Cardiac septum (tissue), 1 donor: ENCODE measurements around the gene FAF1. TPM values are rescaled to one million over a fixed set of nuclear protein-coding genes. Genes with fewer than 3 reads are reported as not detected.

ENCODE experiments used
- DNase-seq: peaks from one replicate; pipeline ENCODE4 v3.0.0-alpha.2; 2020; ENCODE audit warnings: low spot score
- intact Hi-C: fragments of 100-400 bp; cut with DNase I; formaldehyde crosslinking; loops from one replicate; pipeline ENCODE4 v1.14.0; 2022
- total RNA-seq: library from RNA; stranded (reverse); fragmentation: NEBNext Ultra II Directional; extraction: Animal tissue kit (Norgen Biotek cat#: 25700); gene quantifications from one replicate; pipeline ENCODE4 v1.2.1, GENCODE V29; 2021
- donor health status: DM: no; HTN: no; CAD: no.

Gene FAF1
- total RNA-seq, 1 donor from 2014 or later, result 81.0 TPM

GRCh38 chr1:50978852-50979781, 19.1 kb upstream of the FAF1 start:
- intact Hi-C loops, result loop anchor here (1.0 kb wide), 1 partner anchor 10 kb away; no protein-coding TSS in a partner anchor
- DNase-seq, result no peak

GRCh38 chr1:50978144-50978851, 18.2 kb upstream of the FAF1 start:
- peak; percentile 87 for DNase-seq
- intact Hi-C loops, result loop anchor here (1.0 kb wide), 1 partner anchor 9 kb away; no protein-coding TSS in a partner anchor

GRCh38 chr1:50977575-50978143, 17.6 kb upstream of the FAF1 start:
- intact Hi-C loops, result loop anchor here (1.0 kb wide), 1 partner anchor 8 kb away; no protein-coding TSS in a partner anchor
- peak; percentile 85 for DNase-seq

- intact Hi-C loops, result no loop called here
- no peak for DNase-seq
These were observed 17.0 kb upstream of the FAF1 start for GRCh38 chr1:50976890-50977574.

- intact Hi-C loops, result no loop called here
- DNase-seq, result no peak
These were observed 16.2 kb upstream of the FAF1 start for GRCh38 chr1:50976111-50976889.

GRCh38 chr1:50975436-50975835, 15.4 kb upstream of the FAF1 start:
- DNase-seq, result no peak
- intact Hi-C loops, result no loop called here

GRCh38 chr1:50974618-50974935, 14.5 kb upstream of the FAF1 start:
- no peak for DNase-seq
- intact Hi-C loops, result loop anchor here (5.0 kb wide), 1 partner anchor 543 kb away; the partner anchor contains the start of gene EPS15

GRCh38 chr1:50973875-50974617, 14.0 kb upstream of the FAF1 start:
- DNase-seq, result no peak
- intact Hi-C loops, result loop anchor here (5.0 kb wide), 1 partner anchor 543 kb away; the partner anchor contains the start of gene EPS15

GRCh38 chr1:50973255-50973654, 13.2 kb upstream of the FAF1 start:
- intact Hi-C loops, result loop anchor here (5.0 kb wide), 1 partner anchor 544 kb away; the partner anchor contains the start of gene EPS15
- no peak for DNase-seq

- DNase-seq, result no peak
- intact Hi-C loops, result loop anchor here (5.0 kb wide), 1 partner anchor 545 kb away; the partner anchor contains the start of gene EPS15
These were observed 12.7 kb upstream of the FAF1 start for GRCh38 chr1:50972766-50973165.

- intact Hi-C loops, result loop anchor here (5.0 kb wide), 1 partner anchor 545 kb away; the partner anchor contains the start of gene EPS15
- no peak for DNase-seq
These were observed 11.8 kb upstream of the FAF1 start for GRCh38 chr1:50971748-50972305.

GRCh38 chr1:50970931-50971582, 11.0 kb upstream of the FAF1 start:
- no peak for DNase-seq
- intact Hi-C loops, result loop anchor here (5.0 kb wide), 1 partner anchor 546 kb away; the partner anchor contains the start of gene EPS15

GRCh38 chr1:50970509-50970887, 10.4 kb upstream of the FAF1 start:
- intact Hi-C loops, result loop anchor here (5.0 kb wide), 1 partner anchor 547 kb away; the partner anchor contains the start of gene EPS15
- no peak for DNase-seq

- DNase-seq, result no peak
- intact Hi-C loops, result loop anchor here (1.0 to 10.0 kb wide), 6 partner anchors 8 to 1085 kb away; partner anchors contain the start of genes BTF3L4, EPS15, RNF11 and TXNDC12
These were observed 9.8 kb upstream of the FAF1 start, which contains the start of gene CDKN2C for GRCh38 chr1:50969611-50970508. Gene CDKN2C, plus strand, starts transcription at chr1:50970245. Its CDS starts 124 bp downstream, at chr1:50970369.

- intact Hi-C loops, result loop anchor here (1.0 to 10.0 kb wide), 6 partner anchors 9 to 1086 kb away; partner anchors contain the start of genes BTF3L4, FAF1, RNF11 and TXNDC12
- peak; percentile 86 for DNase-seq
These were observed 8.9 kb upstream of the FAF1 start for GRCh38 chr1:50968821-50969610.
